DMS153 treated with DMSO at 0.1 percent for 48 hours (cell line): ENCODE data around the gene ARHGEF25.
"Not testable (repeated sequence)": the region's sequence is repeated elsewhere in the genome, so short reads cannot be mapped to it uniquely, and the experiment has no call there.

Source experiments
- DNase-seq: peaks from one replicate; lab custom pipeline; 2025; ENCODE audit not compliant: unreplicated experiment; lab: John Stamatoyannopoulos, UW

The ARHGEF25 gene

DNA sequence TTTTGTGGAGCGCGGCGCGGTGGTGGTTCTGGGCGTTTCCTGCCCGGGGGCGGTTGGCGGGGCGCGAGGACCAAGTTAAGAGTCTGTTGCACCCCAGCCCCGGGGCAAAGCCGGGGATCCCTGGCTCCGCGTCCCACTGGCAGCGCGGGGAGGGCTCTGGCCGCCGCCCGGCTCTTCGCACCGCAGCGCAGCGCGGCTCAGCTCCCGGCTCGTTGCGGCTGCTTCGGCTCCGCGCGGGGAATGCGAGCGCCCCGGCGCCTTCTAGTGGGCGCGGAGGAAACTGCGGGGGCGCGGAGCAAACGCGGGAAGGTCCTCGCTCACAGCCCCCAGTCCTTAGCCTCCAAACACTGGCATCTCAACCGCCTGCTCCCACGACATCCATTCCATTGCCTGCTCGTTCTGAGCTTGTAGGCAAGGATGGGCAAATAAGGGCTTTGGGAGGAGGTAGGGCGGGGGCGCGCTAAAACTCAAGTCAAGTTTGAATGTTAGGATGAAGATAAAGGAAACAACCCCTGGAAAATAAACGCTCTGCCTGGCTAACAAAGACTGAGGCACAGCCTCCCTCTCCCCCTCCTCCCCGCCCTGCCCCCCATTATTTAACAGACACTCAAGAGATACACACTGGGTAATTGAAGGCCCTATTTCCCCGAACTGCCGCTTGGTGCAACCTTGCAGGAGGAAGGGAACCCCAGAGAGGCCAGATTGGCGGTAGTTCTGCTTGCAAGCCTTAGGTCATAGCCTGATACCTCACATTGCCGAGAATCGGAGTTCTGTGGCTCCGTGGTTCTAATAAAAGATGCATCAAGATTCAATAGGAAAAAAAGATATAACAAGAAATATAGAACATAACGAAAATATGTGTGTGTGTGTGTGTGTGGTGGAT is 22.0 kb downstream of the ARHGEF25 start, which contains the start of gene B4GALNT1:
Gene B4GALNT1 (minus strand): TSS at position 244 of the 883 bp plus-strand sequence. CDS start 1,069 bp downstream, outside the sequence.
- DNase-seq: peak; percentile 57

DNA sequence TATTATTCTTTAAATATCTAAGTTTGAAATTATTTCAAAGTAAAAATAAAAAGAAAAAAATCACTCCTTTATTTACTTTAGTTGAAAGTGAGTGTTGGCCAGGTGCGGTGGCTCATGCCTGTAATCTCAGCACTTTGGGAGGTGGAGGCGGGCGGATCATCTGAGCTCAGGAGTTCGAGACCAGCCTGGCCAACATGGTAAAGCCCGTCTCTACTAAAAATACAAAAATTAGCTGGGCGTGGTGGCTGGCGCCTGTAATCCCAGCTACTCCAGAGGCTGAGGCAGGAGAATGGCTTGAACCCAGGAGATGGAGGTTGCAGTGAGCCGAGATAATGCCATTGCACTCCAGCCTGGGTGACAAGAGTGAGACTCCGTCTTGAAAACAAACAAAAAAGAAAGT is 25.5 kb downstream of the ARHGEF25 start:
- DNase-seq: not testable (repeated sequence)

DNA sequence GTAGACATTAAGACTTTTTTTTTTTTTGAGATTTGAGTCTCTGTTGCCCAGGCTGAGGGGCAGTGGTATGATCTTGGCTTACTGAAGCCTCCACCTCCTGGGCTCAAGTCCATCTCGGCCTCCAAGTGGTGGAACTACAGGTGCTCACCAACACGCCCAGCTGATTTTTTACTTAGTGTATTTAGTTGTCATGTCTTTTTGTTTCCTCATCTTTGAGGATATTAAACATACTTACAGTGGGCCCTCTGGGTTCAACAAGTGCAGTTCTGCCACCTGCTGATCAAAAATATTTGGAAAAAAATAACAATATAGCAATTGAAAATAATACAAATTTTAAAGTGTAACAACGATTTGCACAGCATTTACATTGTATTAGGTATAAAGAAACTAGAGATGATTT is 26.1 kb downstream of the ARHGEF25 start:
- no peak for DNase-seq

GRCh38 chr12:57638096-57638495 is 26.9 kb downstream of the ARHGEF25 start:
- no peak for DNase-seq

DNA sequence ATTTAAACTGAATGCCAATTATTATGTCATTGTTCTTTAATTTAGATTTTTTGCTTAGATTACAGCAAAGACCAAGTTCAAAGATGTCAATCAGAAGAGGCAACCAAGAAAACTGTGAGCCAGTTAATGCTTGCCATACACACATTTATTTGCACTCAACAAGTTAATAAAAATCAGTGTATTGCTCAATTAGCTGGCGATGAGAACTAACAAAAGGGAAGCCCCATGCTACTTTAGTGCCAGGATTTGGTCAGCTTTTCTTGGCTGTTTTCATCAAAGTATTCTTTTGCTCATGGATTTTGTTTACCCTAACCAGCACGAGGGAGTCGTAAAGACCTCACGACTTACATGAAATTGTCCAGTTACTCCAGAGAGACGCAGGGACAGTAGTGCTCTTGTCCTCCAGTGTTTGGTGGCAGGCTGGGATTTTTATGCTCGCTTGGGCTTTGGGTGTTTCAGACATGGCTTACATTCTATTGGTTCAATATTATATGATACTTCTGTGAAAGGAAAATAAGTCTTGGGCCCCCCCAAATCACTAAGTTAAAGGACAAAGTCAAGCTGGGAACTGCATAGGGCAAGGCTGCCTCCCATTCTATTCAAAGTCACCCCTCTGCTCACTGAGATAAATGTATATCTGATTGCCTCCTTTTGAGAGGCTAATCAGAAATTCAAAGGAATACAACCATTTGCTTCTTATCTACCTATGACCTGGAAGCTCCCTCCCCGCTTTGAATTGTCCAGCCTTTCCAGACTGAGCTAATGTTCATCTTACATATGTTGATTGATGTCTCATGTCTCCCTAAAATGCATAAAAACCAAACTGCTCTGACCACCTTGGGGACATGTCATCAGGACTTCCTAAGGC is 29.2 kb downstream of the ARHGEF25 start:
- DNase-seq: no peak

GRCh38 chr12:57641699-57642442 is 30.6 kb downstream of the ARHGEF25 start:
- no peak for DNase-seq

DNA sequence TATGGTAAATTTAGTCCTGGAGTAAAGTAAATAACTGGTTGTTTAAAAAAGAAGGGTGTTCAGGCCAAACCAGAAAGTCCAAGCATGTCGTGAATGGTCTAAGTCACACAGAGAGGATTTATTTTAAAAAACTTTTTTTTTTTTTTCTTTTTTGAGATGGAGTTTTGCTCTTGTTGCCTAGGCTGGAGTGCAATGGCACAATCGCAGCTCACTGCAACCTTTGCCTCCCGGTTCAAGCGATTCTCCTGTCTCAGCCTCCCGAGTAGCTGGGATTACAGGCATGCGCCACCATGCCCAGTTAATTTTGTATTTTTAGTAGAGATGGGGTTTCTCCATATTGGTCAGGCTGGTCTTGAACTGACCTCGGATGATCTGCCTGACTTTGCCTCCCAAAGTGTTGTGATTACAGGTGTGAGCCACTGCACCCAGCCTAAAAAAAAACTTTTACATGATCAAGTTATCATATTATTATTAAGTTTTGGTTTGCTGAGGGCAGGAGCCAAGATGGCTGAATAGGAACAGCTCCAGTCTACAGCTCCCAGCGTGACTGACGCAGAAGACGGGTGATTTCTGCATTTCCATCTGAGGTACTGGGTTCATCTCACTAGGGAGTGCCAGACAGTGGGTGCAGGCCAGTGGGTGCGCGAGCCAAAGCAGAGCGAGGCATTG is 34.9 kb downstream of the ARHGEF25 start:
- DNase-seq: not testable (repeated sequence)

GRCh38 chr12:57646659-57647049 is 35.4 kb downstream of the ARHGEF25 start:
- not testable (repeated sequence) for DNase-seq

GRCh38 chr12:57654042-57654441 is 42.8 kb downstream of the ARHGEF25 start:
- DNase-seq: no peak

DNA sequence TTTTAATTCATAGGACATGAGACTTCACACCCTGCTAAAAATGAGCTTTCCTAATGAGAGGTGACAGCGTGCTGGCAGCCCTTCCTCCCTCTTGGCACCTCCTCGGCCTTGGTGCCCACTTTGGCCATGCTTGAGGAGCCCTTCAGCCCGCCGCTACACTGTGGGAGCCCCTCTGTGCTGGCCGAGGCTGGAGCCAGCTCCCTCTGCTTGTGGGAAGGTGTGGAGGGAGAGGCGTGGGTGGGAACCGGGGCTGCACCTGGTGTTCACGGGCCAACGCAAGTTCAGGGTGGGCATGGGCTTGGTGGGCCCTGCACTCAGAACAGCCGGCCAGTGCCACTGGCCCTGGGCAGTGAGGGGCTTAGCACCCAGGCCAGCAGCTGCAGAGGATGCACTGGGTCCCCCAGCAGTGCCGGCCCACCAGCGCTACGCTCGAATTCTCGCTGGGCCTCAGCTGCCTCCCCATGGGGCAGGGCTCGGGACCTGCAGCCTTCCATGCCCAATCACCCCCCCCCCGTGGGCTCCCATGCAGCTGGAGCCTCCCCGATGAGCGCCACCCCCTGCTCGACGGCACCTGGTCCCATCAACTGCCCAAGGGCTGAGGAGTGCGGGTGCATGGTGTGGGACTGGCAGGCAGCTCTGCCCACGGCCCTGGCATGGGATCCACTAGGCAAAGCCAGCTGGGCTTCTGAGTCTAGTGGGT is 44.5 kb downstream of the ARHGEF25 start:
- no peak for DNase-seq

DNA sequence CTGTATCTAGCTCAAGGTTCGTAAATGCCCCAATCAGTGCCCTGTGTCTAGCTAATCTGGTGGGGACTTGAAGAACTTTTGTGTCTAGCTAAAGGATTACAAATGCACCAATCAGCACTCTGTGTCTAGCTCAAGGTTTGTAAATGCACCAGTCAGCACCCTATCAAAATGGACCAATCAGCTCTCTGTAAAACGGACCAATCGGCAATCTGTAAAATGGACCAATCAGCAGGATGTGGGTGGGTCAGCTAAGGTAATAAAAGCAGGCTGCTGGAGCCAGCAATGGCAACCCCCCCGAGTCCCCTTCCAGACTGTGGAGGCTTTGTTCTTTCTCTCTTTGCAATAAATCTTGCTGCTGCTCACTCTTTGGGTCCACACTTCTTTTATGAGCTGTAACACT is 45.2 kb downstream of the ARHGEF25 start:
- not testable (repeated sequence) for DNase-seq

DNA sequence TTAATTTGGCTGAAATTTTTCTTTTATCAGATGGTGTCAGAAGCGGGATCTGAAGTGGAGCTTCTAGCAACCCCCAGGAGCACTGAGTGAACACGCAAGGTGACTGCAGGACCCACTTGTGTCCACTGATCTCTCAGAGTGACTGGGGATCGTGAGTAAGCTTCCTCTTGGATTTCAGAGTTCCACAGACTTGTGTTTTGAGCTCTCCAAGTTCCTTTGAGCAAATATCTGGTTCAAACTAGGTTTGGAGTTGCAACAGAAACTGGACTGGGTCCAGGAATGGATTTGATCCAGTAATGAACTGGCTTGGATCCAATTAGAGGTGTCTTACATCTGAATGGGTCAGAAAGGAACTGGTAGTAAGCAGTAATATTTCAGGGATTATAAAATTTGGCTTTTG is 46.5 kb downstream of the ARHGEF25 start:
- no peak for DNase-seq

- no peak for DNase-seq
Measured at GRCh38 chr12:57658890-57659289, 47.7 kb downstream of the ARHGEF25 start.

GRCh38 chr12:57661376-57661775 is 50.1 kb downstream of the ARHGEF25 start:
- no peak for DNase-seq

- not testable (repeated sequence) for DNase-seq
Measured at GRCh38 chr12:57665066-57665820, 54.0 kb downstream of the ARHGEF25 start.
